Effector memory CD4-positive, alpha-beta T cell (primary cell): ENCODE measurements around the gene THSD7A.

Experiments used
- DNase-seq, 3 donors: peaks; one replicate each; pipeline ENCODE4 v3.0.0-alpha.2; 2020
- H3K27ac ChIP-seq: 2 replicates; pipeline ENCODE4 v1.7.0; 2013; ENCODE audit warnings: mild to moderate bottlenecking, low read length, moderate library complexity; ENCODE audit not compliant: insufficient read depth, poor library complexity, severe bottlenecking
- H3K27me3 ChIP-seq: replicated peaks from 2 replicates; pipeline ENCODE4 v1.7.0; 2013; ENCODE audit warnings: mild to moderate bottlenecking, low read length; ENCODE audit not compliant: insufficient read depth, control insufficient read depth, poor library complexity, severe bottlenecking
- H3K36me3 ChIP-seq: 2 replicates; pipeline ENCODE4 v1.7.0; 2013; ENCODE audit warnings: mild to moderate bottlenecking, low read length, moderate library complexity; ENCODE audit not compliant: control insufficient read depth, insufficient read depth
- H3K4me1 ChIP-seq: 2 replicates; pipeline ENCODE4 v1.7.0; 2013; ENCODE audit warnings: low read length, mild to moderate bottlenecking; ENCODE audit not compliant: control insufficient read depth, insufficient read depth, poor library complexity, severe bottlenecking
- H3K4me3 ChIP-seq: 2 replicates; pipeline ENCODE4 v1.7.0; 2013; ENCODE audit warnings: low read length, low read depth, mild to moderate bottlenecking; ENCODE audit not compliant: insufficient read depth, poor library complexity, severe bottlenecking
- H3K9me3 ChIP-seq: 2 replicates; pipeline ENCODE4 v1.7.0; 2013; ENCODE audit warnings: mild to moderate bottlenecking, low read length, moderate library complexity; ENCODE audit not compliant: control insufficient read depth

THSD7A gene

GRCh38 chr7:11699666-11700065 lies 132.3 kb downstream of the THSD7A start:
- DNase-seq: no peak
- no peak overlapping the region for H3K27ac ChIP-seq
- H3K27me3 ChIP-seq: no peaks in the 10 kb centered on the region
- H3K4me3 ChIP-seq: no peak overlapping the region
- no peaks in the 10 kb centered on the region for H3K9me3 ChIP-seq
- H3K36me3 ChIP-seq: no peaks in the 10 kb centered on the region
- no peaks in the 10 kb centered on the region for H3K4me1 ChIP-seq

GRCh38 chr7:11698384-11698871 lies 133.6 kb downstream of the THSD7A start:
- DNase-seq: no peak

GRCh38 chr7:11690395-11690794 lies 141.6 kb downstream of the THSD7A start:
- Histone ChIP-seq H3K9me3 (no peaks in the 10 kb centered on the region), H3K27ac (no peak overlapping the region), H3K4me1 (no peaks in the 10 kb centered on the region), H3K4me3 (no peak overlapping the region), H3K36me3 (no peaks in the 10 kb centered on the region), H3K27me3 (no peaks in the 10 kb centered on the region)
- DNase-seq: no peak

More at GRCh38 chr7:11698384-11698871, 133.6 kb downstream of the THSD7A start:
- Histone ChIP-seq H3K4me1 (no peaks in the 10 kb centered on the region), H3K27ac (no peak overlapping the region), H3K9me3 (no peaks in the 10 kb centered on the region), H3K27me3 (no peaks in the 10 kb centered on the region), H3K4me3 (no peak overlapping the region), H3K36me3 (no peaks in the 10 kb centered on the region)

GRCh38 chr7:11689096-11689495 lies 142.9 kb downstream of the THSD7A start:
- Histone ChIP-seq H3K27me3 (no peaks in the 10 kb centered on the region), H3K4me1 (no peaks in the 10 kb centered on the region), H3K27ac (no peak overlapping the region), H3K4me3 (no peak overlapping the region), H3K36me3 (no peaks in the 10 kb centered on the region), H3K9me3 (no peaks in the 10 kb centered on the region)
- DNase-seq: no peak

- Histone ChIP-seq H3K9me3 (no peaks in the 10 kb centered on the region), H3K36me3 (no peaks in the 10 kb centered on the region), H3K4me1 (no peaks in the 10 kb centered on the region), H3K27me3 (no peaks in the 10 kb centered on the region), H3K27ac (no peak overlapping the region), H3K4me3 (no peak overlapping the region)
- DNase-seq: no peak
Measured at GRCh38 chr7:11681461-11681860, 150.5 kb downstream of the THSD7A start.

GRCh38 chr7:11675163-11675562 lies 156.8 kb downstream of the THSD7A start:
- no peak for DNase-seq
- no peaks in the 10 kb centered on the region for H3K9me3 ChIP-seq
- no peaks in the 10 kb centered on the region for H3K27me3 ChIP-seq
- no peak overlapping the region for H3K4me3 ChIP-seq
- H3K36me3 ChIP-seq: no peaks in the 10 kb centered on the region
- H3K4me1 ChIP-seq: no peaks in the 10 kb centered on the region
- no peak overlapping the region for H3K27ac ChIP-seq

- Histone ChIP-seq H3K4me3 (no peak overlapping the region), H3K4me1 (no peaks in the 10 kb centered on the region), H3K36me3 (no peaks in the 10 kb centered on the region), H3K27ac (no peak overlapping the region), H3K9me3 (no peaks in the 10 kb centered on the region), H3K27me3 (no peaks in the 10 kb centered on the region)
- DNase-seq: no peak
Measured at GRCh38 chr7:11668727-11669126, 163.3 kb downstream of the THSD7A start.

GRCh38 chr7:11667810-11668185 lies 164.2 kb downstream of the THSD7A start:
- no peaks in the 10 kb centered on the region for H3K4me1 ChIP-seq
- no peaks in the 10 kb centered on the region for H3K9me3 ChIP-seq
- no peak for DNase-seq
- H3K27me3 ChIP-seq: no peaks in the 10 kb centered on the region
- H3K36me3 ChIP-seq: no peaks in the 10 kb centered on the region
- no peak overlapping the region for H3K27ac ChIP-seq
- no peak overlapping the region for H3K4me3 ChIP-seq

GRCh38 chr7:11667071-11667809 lies 164.8 kb downstream of the THSD7A start:
- DNase-seq: no peak
- H3K27ac ChIP-seq: no peak overlapping the region
- H3K4me3 ChIP-seq: no peak overlapping the region
- no peaks in the 10 kb centered on the region for H3K27me3 ChIP-seq
- no peaks in the 10 kb centered on the region for H3K9me3 ChIP-seq
- H3K36me3 ChIP-seq: no peaks in the 10 kb centered on the region
- no peaks in the 10 kb centered on the region for H3K4me1 ChIP-seq

GRCh38 chr7:11665357-11665756 lies 166.6 kb downstream of the THSD7A start:
- H3K27ac ChIP-seq: no peak overlapping the region
- no peaks in the 10 kb centered on the region for H3K36me3 ChIP-seq
- no peak for DNase-seq
- no peaks in the 10 kb centered on the region for H3K27me3 ChIP-seq
- no peaks in the 10 kb centered on the region for H3K9me3 ChIP-seq
- no peaks in the 10 kb centered on the region for H3K4me1 ChIP-seq
- no peak overlapping the region for H3K4me3 ChIP-seq
